Activated T-cell treated with anti-CD3 and anti-CD28 coated beads for 4 hours (primary cell): ENCODE measurements around the gene VSX2.

Experiments used
- DNase-seq: peaks from one replicate; pipeline ENCODE4 v3.0.0-alpha.2; 2020

VSX2 gene

GRCh38 chr14:74223016-74223415 is 16.2 kb upstream of the VSX2 start:
- no peak for DNase-seq

GRCh38 chr14:74231784-74232183 is 7.5 kb upstream of the VSX2 start:
- no peak for DNase-seq

- DNase-seq = no peak
Measured at GRCh38 chr14:74235017-74235416, 4.2 kb upstream of the VSX2 start.

- no peak for DNase-seq
Measured at GRCh38 chr14:74237441-74237840, 1.8 kb upstream of the VSX2 start.

- no peak for DNase-seq
Measured at GRCh38 chr14:74239848-74240793, 872 bp downstream of the VSX2 start.

- no peak for DNase-seq
Measured at GRCh38 chr14:74240794-74241651, 1.8 kb downstream of the VSX2 start.

GRCh38 chr14:74241652-74242017 is 2.4 kb downstream of the VSX2 start:
- no peak for DNase-seq

- no peak for DNase-seq
Measured at GRCh38 chr14:74242021-74242779, 3.0 kb downstream of the VSX2 start.

- DNase-seq = no peak
Measured at GRCh38 chr14:74242780-74243042, 3.5 kb downstream of the VSX2 start.

GRCh38 chr14:74243051-74243450 is 3.8 kb downstream of the VSX2 start:
- no peak for DNase-seq

GRCh38 chr14:74244115-74244514 is 4.9 kb downstream of the VSX2 start:
- DNase-seq = no peak

- no peak for DNase-seq
Measured at GRCh38 chr14:74245292-74245691, 6.0 kb downstream of the VSX2 start.

GRCh38 chr14:74246542-74246941 is 7.3 kb downstream of the VSX2 start:
- no peak for DNase-seq

- DNase-seq = no peak
Measured at GRCh38 chr14:74248017-74248416, 8.8 kb downstream of the VSX2 start.

GRCh38 chr14:74249433-74250375 is 10.5 kb downstream of the VSX2 start:
- DNase-seq = no peak

- DNase-seq = no peak
Measured at GRCh38 chr14:74255281-74255680, 16.0 kb downstream of the VSX2 start.

- peak; percentile 45 for DNase-seq
Measured at GRCh38 chr14:74257078-74257940, 18.1 kb downstream of the VSX2 start.

GRCh38 chr14:74257941-74258763 is 18.9 kb downstream of the VSX2 start:
- DNase-seq = no peak

- no peak for DNase-seq
Measured at GRCh38 chr14:74258764-74259035, 19.5 kb downstream of the VSX2 start.

GRCh38 chr14:74259513-74259912 is 20.3 kb downstream of the VSX2 start:
- no peak for DNase-seq
